NT2/D1 (cell line): ENCODE data around the gene FKBP9.
"Not testable (repeated sequence)": the region's sequence is repeated elsewhere in the genome, so short reads cannot be mapped to it uniquely, and the experiment has no call there.

Source experiments
- SUZ12 ChIP-seq: IDR thresholded peaks from 2 replicates; pipeline ENCODE4 v1.6.1; 2011; ENCODE audit not compliant: insufficient read length, insufficient read depth; ENCODE audit errors: extremely low read depth
- YY1 ChIP-seq: IDR thresholded peaks from 2 replicates; pipeline ENCODE4 v1.6.1; 2011; ENCODE audit not compliant: insufficient read length, insufficient read depth
- ZNF274 ChIP-seq: IDR thresholded peaks from 2 replicates; pipeline ENCODE4 v1.6.1; 2011; ENCODE audit warnings: mild to moderate bottlenecking, low read depth, low read length

DNA sequence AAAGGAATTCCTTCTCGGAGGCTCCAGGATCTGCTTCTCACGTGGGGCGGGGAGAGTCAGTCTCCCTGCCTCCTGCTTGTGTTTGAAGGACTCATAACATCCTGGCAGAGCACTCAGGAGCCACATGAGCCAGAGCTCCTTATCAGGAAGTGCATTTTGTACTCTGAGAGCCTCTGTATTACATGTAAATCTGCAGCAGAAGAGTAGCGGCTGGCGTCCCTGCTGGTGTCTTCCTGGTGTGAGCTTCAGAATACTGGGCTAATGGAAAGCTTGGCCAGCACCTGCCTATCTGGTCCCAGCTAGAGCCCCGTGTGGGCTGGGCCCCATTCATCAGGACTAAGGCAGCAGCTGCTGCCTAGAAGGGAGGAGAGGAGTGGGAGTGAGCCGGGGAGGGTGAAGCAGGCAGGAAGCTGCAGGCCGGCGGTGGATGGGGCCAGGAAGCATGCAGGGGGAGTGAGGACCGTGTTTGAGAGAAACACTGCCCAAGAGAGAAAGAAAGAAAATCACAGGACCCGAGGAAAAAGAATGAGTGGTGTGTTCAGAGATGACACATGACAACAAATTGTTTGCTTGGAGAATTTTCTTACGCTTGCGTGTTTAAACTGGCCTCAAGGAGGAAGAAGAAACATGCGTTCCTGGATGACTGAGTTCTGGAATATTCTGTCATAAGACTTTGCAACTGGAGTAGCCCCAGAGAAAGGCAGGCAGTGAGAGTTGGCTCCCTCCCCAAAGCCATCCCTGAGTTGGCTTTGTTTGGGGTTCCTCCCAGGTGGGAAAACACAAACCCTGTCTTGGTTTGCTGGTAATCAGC, 41.3 kb downstream of the FKBP9 start:
- not testable (repeated sequence) for TF ChIP-seq ZNF274, YY1, SUZ12
